ENCODE measurements around the gene GNPAT.
"Not testable (repeated sequence)": the region's sequence is repeated elsewhere in the genome, so short reads cannot be mapped to it uniquely, and the experiment has no call there.

Gene GNPAT

GRCh38 chr1:231212301-231212700 lies 28.7 kb upstream of the GNPAT start:
- DNase-seq (ENCODE audit: low read depth, low spot score); H3K27ac ChIP-seq: not testable (repeated sequence)

GRCh38 chr1:231213831-231214573 lies 27.0 kb upstream of the GNPAT start:
- H3K27ac ChIP-seq = no peak overlapping the region
- no peak for DNase-seq (ENCODE audit: low read depth, low spot score)

- no peak overlapping the region for H3K27ac ChIP-seq
- no peak for DNase-seq (ENCODE audit: low read depth, low spot score)
Measured at GRCh38 chr1:231214918-231215680, 25.9 kb upstream of the GNPAT start.

- H3K27ac ChIP-seq = no peak overlapping the region
- no peak for DNase-seq (ENCODE audit: low read depth, low spot score)
Measured at GRCh38 chr1:231215681-231216385, 25.2 kb upstream of the GNPAT start.

- peak; percentile 29 for DNase-seq (ENCODE audit: low read depth, low spot score)
- H3K27ac ChIP-seq = no peak overlapping the region
Measured at GRCh38 chr1:231216498-231216897, 24.5 kb upstream of the GNPAT start.

- DNase-seq (ENCODE audit: low read depth, low spot score) = no peak
- H3K27ac ChIP-seq = no peak overlapping the region
Measured at GRCh38 chr1:231217056-231217455, 24.0 kb upstream of the GNPAT start.

GRCh38 chr1:231218078-231218477 lies 22.9 kb upstream of the GNPAT start:
- H3K27ac ChIP-seq = no peak overlapping the region
- no peak for DNase-seq (ENCODE audit: low read depth, low spot score)

- no peak overlapping the region for H3K27ac ChIP-seq
- no peak for DNase-seq (ENCODE audit: low read depth, low spot score)
Measured at GRCh38 chr1:231219422-231220401, 21.3 kb upstream of the GNPAT start.

GRCh38 chr1:231220801-231221200 lies 20.2 kb upstream of the GNPAT start:
- DNase-seq (ENCODE audit: low read depth, low spot score) = no peak
- no peak overlapping the region for H3K27ac ChIP-seq

GRCh38 chr1:231226156-231226555 lies 14.9 kb upstream of the GNPAT start:
- no peak for DNase-seq (ENCODE audit: low read depth, low spot score)
- H3K27ac ChIP-seq = no peak overlapping the region

GRCh38 chr1:231231511-231231910 lies 9.5 kb upstream of the GNPAT start:
- DNase-seq (ENCODE audit: low read depth, low spot score) = no peak
- no peak overlapping the region for H3K27ac ChIP-seq

GRCh38 chr1:231232870-231233734 lies 7.9 kb upstream of the GNPAT start:
- H3K27ac ChIP-seq = no peak overlapping the region
- DNase-seq (ENCODE audit: low read depth, low spot score) = no peak

- H3K27ac ChIP-seq = no peak overlapping the region
- DNase-seq (ENCODE audit: low read depth, low spot score) = no peak
Measured at GRCh38 chr1:231233735-231234417, 7.1 kb upstream of the GNPAT start.

- no peak overlapping the region for H3K27ac ChIP-seq
- DNase-seq (ENCODE audit: low read depth, low spot score) = no peak
Measured at GRCh38 chr1:231234506-231234905, 6.5 kb upstream of the GNPAT start.

- DNase-seq (ENCODE audit: low read depth, low spot score) = no peak
- no peak overlapping the region for H3K27ac ChIP-seq
Measured at GRCh38 chr1:231235526-231236207, 5.3 kb upstream of the GNPAT start.

- DNase-seq (ENCODE audit: low read depth, low spot score) = no peak
- H3K27ac ChIP-seq = no peak overlapping the region
Measured at GRCh38 chr1:231236208-231236591, 4.8 kb upstream of the GNPAT start.

GRCh38 chr1:231236938-231237337 lies 4.1 kb upstream of the GNPAT start:
- no peak for DNase-seq (ENCODE audit: low read depth, low spot score)
- no peak overlapping the region for H3K27ac ChIP-seq

- no peak for DNase-seq (ENCODE audit: low read depth, low spot score)
- H3K27ac ChIP-seq = no peak overlapping the region
Measured at GRCh38 chr1:231238298-231238697, 2.7 kb upstream of the GNPAT start.

Measured in epithelial cell of prostate (primary cell).